DMS 273 treated with DMSO at 0.1 percent for 48 hours (cell line): ENCODE measurements around the gene STEAP1B.
"Not testable (repeated sequence)": the region's sequence is repeated elsewhere in the genome, so short reads cannot be mapped to it uniquely, and the experiment has no call there.

Experiments
- DNase-seq: peaks from one replicate; lab custom pipeline; 2025; lab: John Stamatoyannopoulos, UW

The STEAP1B gene

DNA sequence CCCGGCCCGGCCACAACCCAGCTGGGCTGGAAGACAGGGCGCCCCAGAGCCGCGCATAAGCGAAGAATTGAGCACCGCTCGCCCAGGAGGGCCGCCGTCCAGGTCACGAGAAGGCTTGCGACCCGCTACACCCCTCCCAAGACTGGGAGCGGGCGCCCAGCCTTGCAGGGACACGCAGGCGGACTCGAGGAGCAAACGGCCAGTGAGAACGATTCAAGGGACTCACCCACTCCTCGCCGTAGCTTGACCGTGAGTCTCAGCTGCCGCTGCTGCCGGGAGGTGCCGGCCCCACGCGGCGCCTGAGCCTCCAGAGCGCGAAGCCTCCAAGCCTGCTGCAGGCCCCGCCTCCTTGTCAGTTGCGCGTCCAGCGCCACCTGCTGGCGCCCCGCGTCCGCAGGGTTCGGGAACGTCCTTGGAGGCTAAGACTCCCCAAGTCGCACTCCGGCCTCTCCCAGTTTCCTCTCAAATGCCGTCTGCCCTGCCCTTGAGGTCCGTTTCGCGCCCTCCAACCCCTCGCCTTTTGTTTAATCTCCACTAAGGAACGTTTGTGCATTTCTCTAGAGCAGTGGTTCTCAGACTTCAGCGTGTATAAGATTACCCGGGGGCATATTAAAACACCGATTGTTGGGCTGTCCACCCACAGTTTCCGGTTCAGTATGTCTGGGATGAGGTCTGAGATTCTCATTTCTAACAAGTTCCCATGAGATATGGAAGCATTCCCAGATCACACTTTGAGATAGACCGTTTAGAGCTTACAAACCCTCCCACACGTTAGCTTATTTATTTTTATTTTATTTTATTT lies at the start of gene STEAP1B:
STEAP1B (minus strand) TSS at position 301 of the 802 bp plus-strand sequence. CDS start 5,333 bp downstream, outside the sequence.
- peak; percentile 9 for DNase-seq

DNA sequence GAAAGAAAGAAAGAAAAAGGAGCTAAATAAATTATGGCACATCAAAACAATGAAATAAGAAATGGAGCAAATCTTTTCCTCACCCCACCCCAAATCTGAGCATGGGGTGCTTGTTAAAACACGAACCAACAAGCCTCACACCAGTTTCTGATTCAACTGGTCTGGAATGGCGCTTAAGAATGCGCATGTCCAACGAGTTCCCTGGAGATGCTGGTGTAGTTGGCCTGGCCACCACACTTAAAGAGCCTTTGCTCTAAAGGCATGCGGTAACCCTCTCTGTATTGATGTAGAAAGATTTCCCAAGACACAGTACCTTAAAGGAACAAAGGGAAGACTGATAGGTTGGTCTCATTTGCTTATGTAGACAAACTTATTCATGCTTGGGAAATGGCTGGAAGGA lies 49.1 kb upstream of the STEAP1B start:
- DNase-seq: no peak

- no peak for DNase-seq
These were observed 48.3 kb upstream of the STEAP1B start for GRCh38 chr7:22548313-22548712.

GRCh38 chr7:22546769-22547168 lies 46.8 kb upstream of the STEAP1B start:
- DNase-seq: no peak

- DNase-seq: no peak
These were observed 45.5 kb upstream of the STEAP1B start for GRCh38 chr7:22545529-22545928.

DNA sequence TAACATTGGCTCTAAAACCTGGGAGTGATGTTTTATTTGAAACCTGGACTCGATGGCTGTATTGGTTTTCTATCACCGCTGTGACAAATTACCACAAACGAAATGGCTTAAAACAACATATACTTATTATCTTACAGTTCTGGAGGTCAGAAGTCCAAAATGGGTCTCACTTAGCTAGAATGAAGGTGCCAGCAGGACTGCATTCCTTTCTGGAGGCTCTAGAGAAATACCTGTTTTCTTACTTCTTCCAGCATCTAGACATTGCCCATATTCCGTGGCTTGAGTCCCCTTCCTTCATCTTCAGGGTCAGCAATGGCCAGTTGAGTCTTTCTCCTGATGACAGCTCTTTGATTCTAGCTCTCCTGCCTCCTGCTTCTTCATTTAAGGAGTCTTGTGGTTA lies 44.3 kb upstream of the STEAP1B start:
- no peak for DNase-seq

GRCh38 chr7:22543169-22543568 lies 43.2 kb upstream of the STEAP1B start:
- no peak for DNase-seq

- DNase-seq: no peak
These were observed 42.7 kb upstream of the STEAP1B start for GRCh38 chr7:22542669-22543068.

DNA sequence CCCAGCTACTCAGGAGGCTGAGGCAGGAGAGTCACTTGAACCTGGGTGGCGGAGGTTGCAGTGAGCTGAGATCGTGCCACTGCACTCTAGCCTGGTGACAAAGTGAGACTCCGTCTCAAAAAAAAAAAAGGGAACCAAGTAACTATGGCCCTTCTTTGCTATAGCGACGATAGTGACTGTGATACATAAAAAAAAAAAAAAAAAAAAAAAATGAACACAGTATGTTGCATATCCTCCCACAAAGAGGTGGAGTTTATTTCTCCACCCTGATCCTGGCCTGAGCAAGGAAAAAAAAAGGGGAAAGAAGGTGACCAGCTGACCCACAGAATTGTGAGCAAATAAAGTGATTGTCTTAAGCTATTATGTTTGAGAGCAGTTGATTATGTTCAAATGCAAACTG lies 42.3 kb upstream of the STEAP1B start:
- DNase-seq: no peak

GRCh38 chr7:22541789-22542188 lies 41.8 kb upstream of the STEAP1B start:
- DNase-seq: no peak

DNA sequence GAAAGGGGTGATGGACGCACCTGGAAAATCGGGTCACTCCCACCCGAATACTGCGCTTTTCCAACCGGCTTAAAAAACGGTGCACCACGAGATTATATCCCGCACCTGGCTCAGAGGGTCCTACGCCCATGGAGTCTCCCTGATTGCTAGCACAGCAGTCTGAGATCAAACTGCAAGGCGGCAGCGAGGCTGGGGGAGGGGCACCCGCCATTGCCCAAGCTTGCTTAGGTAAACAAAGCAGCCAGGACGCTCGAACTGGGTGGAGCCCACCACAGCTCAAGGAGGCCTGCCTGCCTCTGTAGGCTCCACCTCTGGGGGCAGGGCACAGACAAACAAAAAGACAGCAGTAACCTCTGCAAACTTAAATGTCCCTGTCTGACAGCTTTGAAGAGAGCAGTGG lies 28.5 kb upstream of the STEAP1B start:
- not testable (repeated sequence) for DNase-seq

DNA sequence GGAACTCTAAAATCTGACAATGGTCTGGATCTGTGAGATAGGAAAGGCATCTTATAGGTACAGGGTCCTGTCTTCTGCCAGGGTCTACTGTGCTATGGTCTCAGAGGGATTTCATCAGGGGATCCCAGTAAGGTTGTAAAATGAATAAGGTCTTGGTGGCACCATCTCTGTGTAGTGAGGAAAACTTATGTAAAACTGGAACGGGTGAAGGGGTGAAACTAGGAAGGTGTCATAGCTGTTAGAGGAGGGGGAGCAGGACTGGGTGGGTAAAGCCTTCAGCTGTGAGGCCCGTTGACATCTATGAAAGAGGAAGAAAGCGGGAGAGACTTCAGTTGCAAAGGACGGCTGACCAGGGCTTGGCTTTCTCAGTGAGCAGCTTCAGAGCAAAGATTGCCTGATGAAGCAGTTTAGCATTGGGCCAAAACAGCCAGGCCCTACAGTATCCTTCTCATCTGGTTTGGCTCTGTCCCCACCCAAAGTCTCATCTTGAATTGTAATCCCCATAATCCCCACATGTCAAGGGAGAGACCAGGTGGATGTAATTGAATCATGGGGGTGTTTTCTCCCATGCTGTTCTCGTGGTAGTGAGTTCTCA lies 24.5 kb upstream of the STEAP1B start:
- not testable (repeated sequence) for DNase-seq

DNA sequence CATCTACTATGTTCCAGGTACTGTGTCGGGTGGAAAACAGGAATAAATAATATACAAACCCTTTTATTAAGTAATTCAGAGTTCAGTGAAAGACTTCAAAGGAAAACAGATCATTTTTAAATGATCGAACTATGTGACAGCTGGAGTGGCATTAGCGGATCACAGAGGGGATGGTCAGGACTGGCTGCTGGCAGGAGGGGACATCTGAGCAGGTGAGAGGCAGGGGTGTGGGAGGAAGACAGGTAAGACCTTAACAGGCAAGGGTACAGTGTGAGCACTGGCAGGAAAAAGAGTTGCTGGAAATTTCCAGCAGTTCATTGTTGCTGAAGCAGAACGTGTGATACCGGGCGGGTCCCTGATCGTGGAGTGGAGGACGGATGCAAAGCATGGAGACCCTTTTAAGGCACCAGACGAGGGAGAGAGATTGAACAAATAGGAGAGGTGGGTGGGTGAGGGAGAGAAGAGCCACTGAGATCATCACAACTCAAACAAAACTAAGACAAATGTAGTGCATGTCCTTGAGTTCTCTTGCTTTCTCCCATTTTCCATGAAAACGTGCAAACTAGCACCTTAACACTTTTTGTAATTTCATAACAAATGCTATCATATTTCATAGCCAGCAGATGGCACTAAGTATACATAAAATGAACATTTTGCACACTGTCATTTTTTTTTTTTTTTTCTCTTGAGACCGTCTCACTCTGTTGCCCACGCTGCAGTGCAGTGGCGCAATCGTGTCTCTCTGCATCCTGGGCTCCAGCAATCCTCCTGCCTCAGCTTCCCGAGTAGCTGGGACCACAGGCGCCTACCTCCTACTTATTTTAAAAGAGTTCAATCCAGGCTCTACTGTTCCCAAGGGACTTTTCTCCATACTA lies 23.7 kb upstream of the STEAP1B start:
- peak; percentile 19 for DNase-seq

- DNase-seq: not testable (repeated sequence)
These were observed 19.6 kb upstream of the STEAP1B start for GRCh38 chr7:22519560-22519959.

GRCh38 chr7:22516950-22517349 lies 17.0 kb upstream of the STEAP1B start:
- not testable (repeated sequence) for DNase-seq

DNA sequence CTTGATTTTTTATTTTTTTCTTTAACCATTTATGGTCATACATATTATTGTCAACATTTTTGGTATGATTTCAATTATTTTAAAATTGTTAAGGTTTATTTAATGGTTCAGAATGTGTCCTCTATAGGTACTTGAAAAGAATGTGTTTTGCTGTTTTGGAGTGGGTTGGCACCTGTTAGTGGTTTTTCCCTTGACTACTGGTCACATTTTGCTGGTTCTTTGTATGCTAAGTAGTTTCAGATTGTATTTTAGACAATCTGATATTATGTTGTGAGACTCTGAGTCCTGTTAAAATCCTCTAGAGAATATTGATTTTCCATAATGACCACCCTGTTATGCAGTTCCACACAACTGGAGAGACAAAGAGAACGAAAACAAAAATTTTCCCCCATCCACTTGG lies 15.0 kb upstream of the STEAP1B start:
- DNase-seq: not testable (repeated sequence)

- DNase-seq: not testable (repeated sequence)
These were observed 7.3 kb upstream of the STEAP1B start for GRCh38 chr7:22507320-22507719.

GRCh38 chr7:22506316-22507020 lies 6.5 kb upstream of the STEAP1B start:
- DNase-seq: not testable (repeated sequence)

- not testable (repeated sequence) for DNase-seq
These were observed 4.5 kb upstream of the STEAP1B start for GRCh38 chr7:22504519-22504918.

DNA sequence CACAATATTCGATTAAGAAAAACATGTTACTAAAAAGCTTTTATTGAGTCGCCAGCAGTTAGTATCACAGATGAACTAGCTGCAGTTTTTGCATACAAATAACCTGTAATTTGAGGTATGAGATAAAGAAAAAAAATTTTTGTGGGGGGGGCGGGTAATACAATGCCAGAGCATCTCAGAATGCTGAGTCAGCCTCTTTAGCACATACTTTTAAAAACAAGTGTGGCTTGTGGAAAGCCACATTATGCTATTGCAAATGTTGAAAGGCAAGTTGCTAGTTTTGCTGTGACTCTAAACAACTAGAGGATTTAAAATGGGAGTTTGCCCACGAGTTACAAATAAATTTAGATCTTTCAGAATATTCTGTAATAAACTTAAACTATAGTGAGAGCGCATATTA lies 2.1 kb upstream of the STEAP1B start:
- not testable (repeated sequence) for DNase-seq

DNA sequence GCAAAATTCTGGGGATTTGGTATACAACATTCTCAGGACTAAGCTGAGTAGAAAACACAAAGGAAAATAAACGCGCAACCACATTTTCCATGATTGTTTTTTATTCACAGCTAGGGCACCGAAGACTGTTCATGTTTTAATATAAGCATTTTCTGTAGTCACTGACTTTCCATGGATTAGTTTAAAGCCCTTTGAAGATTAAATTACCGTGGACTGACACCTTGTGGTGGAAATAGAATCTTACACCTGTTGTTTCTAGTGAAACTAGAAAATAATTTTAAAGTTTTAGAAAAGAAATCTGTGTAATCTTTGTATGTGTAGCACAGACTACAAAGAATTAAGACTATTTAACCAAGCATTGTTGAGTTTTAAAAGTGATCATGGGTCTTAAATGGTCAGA lies 1.3 kb upstream of the STEAP1B start:
- peak; percentile 55 for DNase-seq

GRCh38 chr7:22499044-22499443 lies 944 bp downstream of the STEAP1B start:
- DNase-seq: no peak
